GM12878 (cell line): ENCODE results near the gene FCRLA. TPM values are rescaled to one million over a fixed set of nuclear protein-coding genes. Genes with fewer than 3 reads are reported as not detected.

Source experiments
- ATAC-seq: fragments of 200-7000 bp; cut with Tn5 transposase; 3 replicates; pipeline ENCODE4 v1.9.1; 2020; ENCODE audit warnings: mild to moderate bottlenecking, moderate library complexity
- BruUV-seq: library from RNA; stranded (reverse); fragments of 400-500 nt; replicated peaks from 2 replicates; lab custom pipeline; 2021; lab: Mats Ljungman, UMichigan
- CTCF ChIA-PET: fragments of 300-600 bp; sonication (Branson Sonifier 250); formaldehyde crosslinking; extraction: SDS; loops from one replicate; lab custom pipeline; 2021; ENCODE audit warnings: inconsistent platforms; lab: Yijun Ruan, JAX
- POLR2A ChIA-PET: fragments of 350-600 bp; formaldehyde crosslinking; extraction: SDS; loops from one replicate; lab custom pipeline; 2021; ENCODE audit warnings: inconsistent platforms; lab: Charles Lee
- RAD21 ChIA-PET: fragments of 300-600 bp; sonication (Branson Sonifier 250); formaldehyde crosslinking; loops from one replicate; lab custom pipeline; 2023; ENCODE audit warnings: antibody characterized with exemption; ENCODE audit not compliant: unreplicated experiment; lab: Charles Lee
- SMC1A ChIA-PET: fragments of 300-600 bp; sonication (Branson Sonifier 250); formaldehyde crosslinking; loops from one replicate; lab custom pipeline; 2023; ENCODE audit not compliant: unreplicated experiment, uncharacterized antibody; lab: Charles Lee
- DNase-seq: peaks from one replicate; pipeline ENCODE4 v3.0.0-alpha.2; 2011; ENCODE audit warnings: low read depth, low spot score
- FAIRE-seq: peaks from 3 replicates; lab custom pipeline; 2011; peaks lifted over from hg19 to GRCh38; lab: Jason Lieb, UNC
- H2AFZ ChIP-seq: 2 replicates; pipeline ENCODE4 v1.6.0; 2011; ENCODE audit warnings: low read depth, low read length, control low read depth; ENCODE audit not compliant: control insufficient read depth
- H3K27ac ChIP-seq: 2 replicates; pipeline ENCODE4 v1.5.1; 2011; ENCODE audit warnings: control low read depth; ENCODE audit not compliant: control insufficient read depth, insufficient read depth
- H3K27me3 ChIP-seq, 2 experiments: replicated peaks in 1 of 2; 2 replicates each; pipeline versions ENCODE4 v1.6.0 to v1.6.1; 2011; ENCODE audit warnings: low read length in 1 of 2; ENCODE audit not compliant: control insufficient read depth in 2 of 2, insufficient read depth in 2 of 2
- H3K36me3 ChIP-seq, 2 experiments: 2 replicates each; pipeline ENCODE4 v1.5.1; 2011; ENCODE audit warnings: low read length in 1 of 2; ENCODE audit not compliant: control insufficient read depth in 2 of 2, insufficient read depth in 2 of 2
- H3K4me1 ChIP-seq: 2 replicates; pipeline ENCODE4 v1.6.1; 2011; ENCODE audit warnings: mild to moderate bottlenecking, low read length, moderate library complexity, mixed read lengths; ENCODE audit not compliant: control insufficient read depth, insufficient read depth
- H3K4me2 ChIP-seq: 2 replicates; pipeline ENCODE4 v1.6.0; 2011; ENCODE audit warnings: control low read depth; ENCODE audit not compliant: control insufficient read depth, insufficient read depth
- H3K4me3 ChIP-seq: fragments of 200-600 bp; sonication (generic); 2 replicates; pipeline ENCODE4 v1.5.1; 2016
- H3K79me2 ChIP-seq: 2 replicates; pipeline ENCODE4 v1.6.0; 2011; ENCODE audit warnings: low read length; ENCODE audit not compliant: control insufficient read depth, insufficient read depth
- H3K9ac ChIP-seq: 2 replicates; pipeline ENCODE4 v1.8.0; 2011; ENCODE audit warnings: low read length, control low read depth, mixed read lengths; ENCODE audit not compliant: control insufficient read depth, insufficient read depth
- H3K9me3 ChIP-seq: replicated peaks from 3 replicates; pipeline ENCODE4 v1.5.1; 2011; ENCODE audit warnings: mild to moderate bottlenecking, low read length; ENCODE audit not compliant: control insufficient read depth, insufficient read depth
- H4K20me1 ChIP-seq: 2 replicates; pipeline ENCODE4 v1.6.0; 2011; ENCODE audit not compliant: control insufficient read depth, insufficient read depth
- BCL11A ChIP-seq: IDR thresholded peaks from 2 replicates; pipeline ENCODE4 v1.6.1; 2011; ENCODE audit warnings: low read depth, low read length
- BHLHE40 ChIP-seq, 2 experiments: fragments of 450-650 bp in 1 of 2; IDR thresholded peaks; 2 replicates each; pipeline ENCODE4 v1.6.1; 2011 to 2017; ENCODE audit warnings: low read depth in 2 of 2, borderline replicate concordance in 1 of 2, improper control_type of control experiment in 1 of 2, low read length in 1 of 2, mild to moderate bottlenecking in 1 of 2
- DPF2 ChIP-seq: fragments of 450-650 bp; IDR thresholded peaks from 2 replicates; pipeline ENCODE4 v1.6.1; 2017; ENCODE audit warnings: mild to moderate bottlenecking
- EED ChIP-seq: sonication (generic); IDR thresholded peaks from 2 replicates; pipeline ENCODE4 v1.6.1; 2016; ENCODE audit warnings: antibody characterized with exemption, low read depth
- EGR1 ChIP-seq, 2 experiments: IDR thresholded peaks; 1 replicate in 1 of 2; 2 replicates in 1 of 2; pipeline ENCODE4 v1.6.1; 2011 to 2012; ENCODE audit warnings: low read depth in 2 of 2, low read length in 2 of 2, borderline replicate concordance in 1 of 2, mild to moderate bottlenecking in 1 of 2, moderate library complexity in 1 of 2
- ELK1 ChIP-seq: IDR thresholded peaks from 2 replicates; pipeline ENCODE4 v1.6.1; 2012; ENCODE audit warnings: low read depth, low read length, improper control_type of control experiment
- HDAC6 ChIP-seq: fragments of 200-600 bp; sonication (generic); IDR thresholded peaks from one replicate; pipeline ENCODE4 v1.8.0; 2017; ENCODE audit warnings: antibody characterized with exemption; ENCODE audit not compliant: unreplicated experiment
- IKZF1 ChIP-seq: fragments of 450-650 bp; conservative IDR thresholded peaks from 2 replicates; pipeline ENCODE4 v1.6.1; 2017; ENCODE audit warnings: antibody characterized with exemption, mild to moderate bottlenecking
- IRF4 ChIP-seq: IDR thresholded peaks from 2 replicates; pipeline ENCODE4 v1.6.1; 2011; ENCODE audit warnings: low read depth, low read length
- KDM1A ChIP-seq: fragments of 200-600 bp; sonication (generic); IDR thresholded peaks from 2 replicates; pipeline ENCODE4 v1.6.1; 2016; ENCODE audit warnings: borderline replicate concordance
- LARP7 ChIP-seq: fragments of 450-650 bp; IDR thresholded peaks from 2 replicates; pipeline ENCODE4 v1.6.1; 2017; ENCODE audit warnings: mild to moderate bottlenecking
- NRF1 ChIP-seq: conservative IDR thresholded peaks from 2 replicates; pipeline ENCODE4 v1.6.1; 2011; ENCODE audit warnings: mild to moderate bottlenecking, low read depth, low read length, improper control_type of control experiment
- POLR2A ChIP-seq: IDR thresholded peaks from 2 replicates; pipeline ENCODE4 v1.6.1; 2011; ENCODE audit warnings: low read depth, mild to moderate bottlenecking, low read length
- WGBS: methylation state at CpG from one replicate; pipeline ENCODE4 v1.1.6; 2016; ENCODE audit warnings: low lambda C conversion rate; ENCODE audit not compliant: insufficient replicate concordance, insufficient coverage; ENCODE audit errors: missing lambda C conversion rate; 5-methylcytosine and 5-hydroxymethylcytosine counted together
- in situ Hi-C: fragments of 300-500 bp; cut with MboI; formaldehyde crosslinking; loops from 9 replicates; pipeline ENCODE4 v1.14.3; 2018; ENCODE audit warnings: mixed read lengths
- intact Hi-C: fragments of 100-400 bp; cut with micrococcal nuclease; formaldehyde crosslinking; loops from one replicate; pipeline ENCODE4 v1.14.2; 2022; ENCODE audit not compliant: unreplicated experiment
- polyA plus RNA-seq, 11 experiments: library from polyadenylated mRNA; depleted of rRNA in 4 of 11; unstranded in 6 of 11; stranded (reverse) in 5 of 11; fragments of >200 nt; fragmentation: Nextera tagmentation in 4 of 11; fragmentation: Illumina TruSeq in 1 of 11; extraction: Ambion mirVana in 4 of 11; extraction: Trizol in 1 of 11; gene quantifications; 1 replicate in 1 of 11; 2 replicates in 10 of 11; pipeline versions ENCODE4 v1.2.1 to v1.2.3, GENCODE V29; 2011 to 2016; ENCODE audit warnings: inconsistent platforms in 2 of 11, missing spikeins in 2 of 11, low read depth in 1 of 11
- total RNA-seq, 4 experiments: library from RNA; depleted of rRNA in 3 of 4; stranded (reverse); fragments of >200 nt in 3 of 4; fragmentation: Illumina TruSeq in 1 of 4; extraction: Trizol in 1 of 4; gene quantifications; 2 replicates each; pipeline versions ENCODE4 v1.2.1 to v1.2.3, GENCODE V29; 2013 to 2021
- TF ChIP-seq, protein P1 (sequence below): IDR thresholded peaks from 2 replicates; pipeline ENCODE4 v1.6.1; 2012; ENCODE audit warnings: low read depth, low read length, improper control_type of control experiment

Gene FCRLA
- total and polyA plus RNA-seq, 10 of the 15 experiments (the other 5 are each of a cell fraction or from before 2014, with no cell fraction given) = 130 to 714 (median 374) TPM

DNA sequence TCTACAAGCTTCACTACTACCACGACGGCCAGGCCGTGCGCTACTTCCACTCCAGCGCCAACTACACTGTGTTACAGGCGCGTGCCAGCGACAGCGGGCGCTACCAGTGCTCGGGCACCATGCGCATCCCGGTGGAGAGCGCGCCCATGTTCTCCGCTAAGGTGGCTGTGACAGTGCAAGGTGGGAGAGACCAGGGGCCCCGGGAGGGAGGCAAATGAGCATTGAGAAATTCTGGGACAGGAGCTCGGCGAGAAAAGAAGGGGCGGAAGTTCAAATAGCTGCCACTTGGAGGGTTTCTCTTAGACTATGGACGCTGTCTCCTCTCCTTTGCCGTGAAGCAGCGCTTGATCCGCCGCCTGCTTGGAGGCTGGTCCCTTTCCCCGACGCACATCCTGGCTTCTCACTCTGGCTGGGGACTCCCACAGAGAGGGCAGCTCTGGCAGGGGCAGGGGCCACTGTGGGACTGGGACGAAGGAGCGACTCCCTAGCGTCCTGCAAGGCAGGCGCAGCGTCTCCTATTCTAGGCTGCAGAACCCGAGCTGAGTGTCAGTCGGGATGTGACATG lies 19.0 kb downstream of the FCRLA start:
- H3K9ac ChIP-seq = peak overlapping the region; percentile 75

More for the DNA sequence above, 19.0 kb downstream of the FCRLA start:
- in situ Hi-C loops = no loop called here
- intact Hi-C loops = loop anchor here (2.0 kb wide), 1 partner anchor 19 kb away; the partner anchor contains the start of gene FCRLA
- TSS peak; percentile 79 for BruUV-seq
- peak overlapping the region; percentile 11 for H2AFZ ChIP-seq
- SMC1A ChIA-PET = interaction anchor here (1.3 to 6.4 kb wide), 5 partner anchors 12 to 37 kb away, joined by 6 to 84 read pairs (median 21); partner anchors contain the start of gene FCRLA
- POLR2A ChIA-PET = interaction anchor here (0.7 to 4.6 kb wide), 8 partner anchors 8 to 37 kb away, joined by 3 to 34 read pairs (median 4); partner anchors contain the start of gene FCRLA
- FAIRE-seq (no peak), ATAC-seq (peak; percentile 43), DNase-seq (no peak)
- peak overlapping the region; percentile 88 for H3K4me3 ChIP-seq
- CTCF ChIA-PET = interaction anchor here (0.9 to 5.8 kb wide), 8 partner anchors 8 to 239 kb away, joined by 3 to 86 read pairs (median 5); partner anchors contain the start of gene FCRLA
- peaks cover 12% of the 10 kb centered on the region for H3K79me2 ChIP-seq
- RAD21 ChIA-PET = interaction anchor here (0.7 to 6.1 kb wide), 7 partner anchors 8 to 186 kb away, joined by 3 to 85 read pairs (median 4); partner anchors contain the start of gene FCRLA
- peak overlapping the region; percentile 78 for H3K27ac ChIP-seq
- H3K9me3 ChIP-seq = no peaks in the 10 kb centered on the region
- peaks cover 50% of the 10 kb centered on the region for H3K4me1 ChIP-seq
- TF ChIP-seq IRF4 (no peak), ELK1 (no peak), BCL11A (0 out of 2 replicates have a peak, but pooled peaks have one; percentile 6), HDAC6 (peak; percentile 84), LARP7 (peak; percentile 49; the same call in 1 of the 2 replicates), EGR1 (IDR thresholded peaks at IDR 0.05; ENCODE audit: borderline replicate concordance in 1 of 2, low read depth in 2 of 2, low read length in 2 of 2) (no peak), EED (peak; percentile 38; the same call in 1 of the 2 replicates), IKZF1 (peak; percentile 6; the same call in 1 of the 2 replicates), DPF2 (no peak), NRF1 (no peak), POLR2A (peak; percentile 61), BHLHE40 (IDR thresholded peaks at IDR 0.05; ENCODE audit: borderline replicate concordance in 1 of 2, low read depth in 2 of 2, low read length in 1 of 2) (peak in 1 of 2 experiments; percentile 64; a peak in 1 of 4 replicates), KDM1A (no peak)
- TF ChIP-seq, protein P1, sequence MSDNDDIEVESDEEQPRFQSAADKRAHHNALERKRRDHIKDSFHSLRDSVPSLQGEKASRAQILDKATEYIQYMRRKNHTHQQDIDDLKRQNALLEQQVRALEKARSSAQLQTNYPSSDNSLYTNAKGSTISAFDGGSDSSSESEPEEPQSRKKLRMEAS = peak; percentile 53; the same call in 1 of the 2 replicates
- H3K4me2 ChIP-seq = peak overlapping the region; percentile 95
- H3K27me3 ChIP-seq = no peaks in the 10 kb centered on the region
- WGBS = 1% methylated on average over 33 of the region's 34 CpGs
- no peaks in the 10 kb centered on the region for H4K20me1 ChIP-seq
- H3K36me3 ChIP-seq = no peaks in the 10 kb centered on the region
